ENCODE measurements around the gene BTNL9. TPM values are rescaled to one million over a fixed set of nuclear protein-coding genes. Genes with fewer than 3 reads are reported as not detected.
"Not testable (repeated sequence)": the region's sequence is repeated elsewhere in the genome, so short reads cannot be mapped to it uniquely, and the experiment has no call there.

Gene BTNL9
- polyA plus RNA-seq, 4 donors = 5.6 to 15.5 (median 8.2) TPM

GRCh38 chr5:181097383-181097753, 57.3 kb downstream of the BTNL9 start:
- not testable (repeated sequence) for DNase-seq (ENCODE audit: low read depth in 4 of 4, low spot score in 2 of 4)

GRCh38 chr5:181097759-181098491, 57.9 kb downstream of the BTNL9 start:
- DNase-seq (ENCODE audit: low read depth in 4 of 4, low spot score in 2 of 4) = not testable (repeated sequence)

GRCh38 chr5:181098762-181099601, 58.9 kb downstream of the BTNL9 start:
- DNase-seq (ENCODE audit: low read depth in 4 of 4, low spot score in 2 of 4) = no peak

- no peak for DNase-seq (ENCODE audit: low read depth in 4 of 4, low spot score in 2 of 4)
Measured at GRCh38 chr5:181099602-181100086, 59.6 kb downstream of the BTNL9 start.

- no peak for DNase-seq (ENCODE audit: low read depth in 4 of 4, low spot score in 2 of 4)
Measured at GRCh38 chr5:181100121-181100875, 60.2 kb downstream of the BTNL9 start.

- DNase-seq (ENCODE audit: low read depth in 4 of 4, low spot score in 2 of 4) = not testable (repeated sequence)
Measured at GRCh38 chr5:181101030-181101641, 61.1 kb downstream of the BTNL9 start.

GRCh38 chr5:181101930-181102674, 62.0 kb downstream of the BTNL9 start:
- not testable (repeated sequence) for DNase-seq (ENCODE audit: low read depth in 4 of 4, low spot score in 2 of 4)

GRCh38 chr5:181104259-181104568, 64.1 kb downstream of the BTNL9 start:
- not testable (repeated sequence) for DNase-seq (ENCODE audit: low read depth in 4 of 4, low spot score in 2 of 4)

- DNase-seq (ENCODE audit: low read depth in 4 of 4, low spot score in 2 of 4) = not testable (repeated sequence)
Measured at GRCh38 chr5:181104606-181105390, 64.7 kb downstream of the BTNL9 start.

GRCh38 chr5:181105391-181106025, 65.4 kb downstream of the BTNL9 start:
- no peak for DNase-seq (ENCODE audit: low read depth in 4 of 4, low spot score in 2 of 4)

- DNase-seq (ENCODE audit: low read depth in 4 of 4, low spot score in 2 of 4) = no peak
Measured at GRCh38 chr5:181107699-181108098, 67.6 kb downstream of the BTNL9 start.

- DNase-seq (ENCODE audit: low read depth in 4 of 4, low spot score in 2 of 4) = no peak
Measured at GRCh38 chr5:181108578-181109165, 68.6 kb downstream of the BTNL9 start.

GRCh38 chr5:181109489-181110013, 69.5 kb downstream of the BTNL9 start:
- no peak for DNase-seq (ENCODE audit: low read depth in 4 of 4, low spot score in 2 of 4)

- no peak for DNase-seq (ENCODE audit: low read depth in 4 of 4, low spot score in 2 of 4)
Measured at GRCh38 chr5:181111010-181111409, 70.9 kb downstream of the BTNL9 start.
